Measurements from ENCODE around the gene MTIF3.

- TF ChIP-seq EZH2 (IDR thresholded peaks at IDR 0.05; ENCODE audit: insufficient read depth, poor library complexity, severe bottlenecking) (no peak), EZH2phosphoT487 (IDR thresholded peaks at IDR 0.05; ENCODE audit: insufficient read depth, low read depth) (no peak)
Observed at GRCh38 chr13:27470075-27470820, 19.9 kb upstream of the MTIF3 start.
